Right ventricle myocardium inferior (tissue), 1 donor: Measurements from ENCODE around the gene KCNK2. TPM values are rescaled to one million over a fixed set of nuclear protein-coding genes. Genes with fewer than 3 reads are reported as not detected.

Experiments used
- ATAC-seq: fragments of 200-7000 bp; cut with Tn5 transposase; one replicate; pipeline ENCODE4 v1.9.1; 2020; ENCODE audit warnings: mild to moderate bottlenecking, moderate library complexity
- DNase-seq: peaks from one replicate; pipeline ENCODE4 v3.0.0; 2021; ENCODE audit errors: missing footprints
- intact Hi-C: fragments of 100-400 bp; cut with DNase I; formaldehyde crosslinking; loops from one replicate; pipeline ENCODE4 v1.11.0; 2022
- total RNA-seq: library from RNA; stranded (reverse); fragmentation: NEBNext Ultra II Directional; extraction: Animal tissue kit (Norgen Biotek cat#: 25700); gene quantifications from one replicate; pipeline ENCODE4 v1.2.1, GENCODE V29; 2021
- donor health status: DM: no; HTN: yes; CAD: no; lungs with severe emphysema.

KCNK2 gene
- total RNA-seq, 1 donor from 2014 or later, result 0.05 TPM

DNA sequence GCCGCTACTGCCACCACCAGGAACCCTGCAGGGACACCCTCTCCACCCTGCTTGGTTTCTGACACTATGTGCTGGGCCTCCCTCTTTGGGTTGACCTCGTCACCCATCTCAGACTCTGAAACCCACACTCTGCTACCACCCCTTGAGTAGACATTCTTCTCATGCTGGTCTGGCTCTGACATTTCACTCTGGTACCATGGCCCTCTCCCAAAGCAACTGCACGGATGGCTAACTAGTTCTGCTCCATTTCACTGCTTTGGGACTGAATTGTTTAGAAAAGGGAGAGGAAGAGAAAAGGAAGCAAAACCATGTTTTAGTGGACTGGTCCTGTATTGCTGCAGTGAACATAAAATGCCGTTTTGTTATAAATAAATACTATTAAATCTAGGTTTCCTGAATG lies 137.8 kb downstream of the KCNK2 start:
- intact Hi-C loops, result no loop called here
- no peak for DNase-seq
- ATAC-seq, result no peak

DNA sequence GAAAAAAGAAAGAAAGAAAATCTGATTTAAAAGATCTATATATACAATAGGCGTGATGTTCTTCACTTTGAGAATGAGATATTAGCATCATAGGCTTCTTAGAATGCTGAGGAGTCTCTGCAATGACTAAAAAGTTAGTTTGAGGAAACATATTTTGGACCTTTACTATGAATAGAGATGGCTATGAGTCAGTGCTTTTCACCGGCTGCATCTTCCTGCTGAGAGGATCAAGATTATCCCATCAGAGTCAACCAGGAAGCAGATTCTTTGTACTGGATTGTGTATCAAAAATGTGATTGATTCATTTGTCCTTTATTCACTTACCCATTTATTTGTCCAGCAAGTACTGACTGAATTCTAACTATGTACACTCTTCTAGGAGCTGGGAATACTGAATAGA lies 144.2 kb downstream of the KCNK2 start:
- DNase-seq (no peak), ATAC-seq (no peak)
- intact Hi-C loops, result no loop called here

DNA sequence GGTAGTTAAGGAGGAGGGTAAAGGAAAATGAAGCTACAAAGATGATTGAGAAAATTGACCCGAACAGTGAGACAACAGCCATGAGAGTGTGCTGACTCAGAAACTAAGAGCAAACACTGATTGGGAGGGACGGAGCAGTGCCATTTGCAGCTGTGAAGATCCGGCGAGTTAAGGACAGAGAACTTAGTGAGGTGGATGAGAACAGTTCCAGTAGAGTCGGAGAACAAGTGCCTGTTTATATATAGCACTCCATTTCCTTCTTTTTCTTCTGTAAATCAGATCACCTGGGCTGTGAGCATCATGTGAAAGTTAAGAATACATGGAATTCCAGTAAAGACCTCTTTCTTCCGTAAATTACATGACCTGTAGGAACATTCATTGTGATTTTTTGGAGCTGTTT lies 145.7 kb downstream of the KCNK2 start:
- DNase-seq, result no peak
- ATAC-seq, result no peak
- intact Hi-C loops, result no loop called here

DNA sequence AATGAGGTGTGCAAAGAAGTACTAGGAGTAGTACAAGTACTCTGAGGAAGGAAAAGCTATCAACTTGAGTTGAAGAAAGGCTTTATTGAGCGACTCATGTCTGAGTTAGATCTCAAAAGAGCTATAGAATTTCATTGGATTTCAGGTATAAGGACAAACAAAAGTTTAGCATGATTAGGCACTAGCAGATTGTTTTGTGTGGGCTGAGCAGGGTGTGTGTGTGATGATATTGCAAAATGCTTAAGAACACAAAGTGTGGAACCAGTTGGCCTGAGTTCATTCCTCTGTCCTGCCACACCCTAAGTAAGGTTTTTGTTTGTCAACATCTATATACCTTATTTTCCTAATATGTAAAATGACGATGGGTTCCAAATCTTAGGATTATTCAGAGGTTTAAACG lies 158.9 kb downstream of the KCNK2 start:
- ATAC-seq (no peak), DNase-seq (no peak)
- intact Hi-C loops, result no loop called here

DNA sequence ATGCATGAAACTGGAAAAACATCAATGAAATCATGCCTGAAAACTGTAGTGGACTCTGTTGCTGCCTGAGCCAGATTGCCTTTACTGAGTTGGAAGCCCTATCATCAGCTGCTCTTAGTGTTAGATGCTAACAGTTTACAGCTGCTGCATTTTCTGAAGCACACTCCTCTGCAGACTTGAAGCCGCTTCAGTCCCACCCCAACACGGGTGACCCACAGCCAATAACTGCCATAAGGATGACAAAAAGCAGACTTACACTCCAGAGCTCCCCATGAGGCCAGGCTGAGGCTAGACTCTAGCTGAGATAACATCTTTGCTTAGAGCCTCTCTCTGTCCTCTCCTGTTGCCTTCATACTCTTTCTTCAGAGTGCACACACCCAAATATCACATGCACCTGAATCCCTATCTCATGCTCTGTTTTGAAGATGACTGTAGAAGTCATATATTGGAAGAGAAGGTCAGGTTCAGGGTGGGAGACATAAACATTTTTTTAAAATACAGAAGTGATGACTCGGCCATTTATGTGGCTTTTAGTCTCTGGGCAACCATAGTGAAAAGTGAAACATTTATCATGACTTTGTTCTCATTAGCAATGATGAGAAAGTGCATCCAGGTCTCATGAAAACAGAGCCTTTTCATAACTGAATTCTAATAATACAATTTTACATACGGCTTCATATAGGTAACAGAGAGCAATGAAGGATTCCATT lies 161.0 kb downstream of the KCNK2 start:
- ATAC-seq (no peak), DNase-seq (no peak)
- intact Hi-C loops, result no loop called here

DNA sequence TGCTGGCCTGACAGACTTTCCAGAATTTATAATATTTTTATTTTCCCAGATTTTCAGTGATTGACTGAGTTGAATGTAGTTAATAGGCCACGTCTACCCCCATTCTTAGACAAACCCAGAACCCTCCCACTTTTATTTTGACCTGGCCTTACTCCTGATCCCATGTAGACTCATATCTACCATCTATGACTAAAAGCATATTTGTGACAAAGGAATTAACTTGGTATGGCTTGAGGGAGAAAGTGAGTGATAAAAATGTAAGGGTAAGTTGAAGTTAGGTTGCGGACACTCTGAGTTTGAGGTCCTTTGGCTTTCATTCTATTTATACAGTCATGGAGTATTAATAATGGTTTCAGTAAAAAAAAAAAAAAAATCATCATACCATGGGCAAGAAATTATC lies 168.4 kb downstream of the KCNK2 start:
- no peak for DNase-seq
- ATAC-seq, result no peak
- intact Hi-C loops, result no loop called here

DNA sequence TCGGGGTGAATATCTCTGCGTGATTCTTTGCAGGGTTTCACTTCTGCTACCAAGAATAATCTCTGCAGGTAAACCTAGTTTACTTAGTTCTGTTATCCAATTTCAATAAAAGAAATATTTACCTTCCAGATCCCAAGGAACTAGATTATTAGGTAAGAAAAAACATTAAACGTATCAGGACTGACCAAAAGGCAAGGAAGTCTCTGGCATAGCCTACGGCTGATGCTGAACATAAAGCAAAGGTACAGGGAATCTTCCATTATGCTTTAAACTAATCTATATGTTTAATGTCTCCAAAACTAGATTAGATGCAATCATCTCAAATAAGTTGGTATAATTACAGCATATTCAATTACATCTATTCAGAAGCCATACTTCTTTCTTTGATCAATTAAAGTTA lies 168.9 kb downstream of the KCNK2 start:
- ATAC-seq (no peak), DNase-seq (no peak)
- intact Hi-C loops, result no loop called here

DNA sequence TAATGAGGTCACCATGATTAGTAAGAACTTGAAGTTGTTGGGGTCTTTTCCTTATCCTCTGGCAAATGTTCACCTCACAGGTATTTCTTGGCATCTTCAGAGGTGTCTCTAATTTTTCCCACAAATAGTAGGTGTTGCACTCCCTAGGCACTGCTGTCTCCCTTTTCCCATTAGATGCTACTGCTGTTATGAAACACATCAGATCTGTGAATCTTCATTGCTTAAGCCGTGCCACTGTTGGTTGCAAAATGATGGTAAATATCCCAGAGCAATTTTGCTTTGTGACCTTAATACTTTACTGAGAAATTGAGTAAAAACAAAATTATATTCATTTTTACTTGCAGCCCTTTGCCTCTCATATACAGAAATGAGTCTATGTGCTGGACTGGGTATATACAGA lies 169.6 kb downstream of the KCNK2 start:
- no peak for ATAC-seq
- DNase-seq, result no peak
- intact Hi-C loops, result no loop called here

DNA sequence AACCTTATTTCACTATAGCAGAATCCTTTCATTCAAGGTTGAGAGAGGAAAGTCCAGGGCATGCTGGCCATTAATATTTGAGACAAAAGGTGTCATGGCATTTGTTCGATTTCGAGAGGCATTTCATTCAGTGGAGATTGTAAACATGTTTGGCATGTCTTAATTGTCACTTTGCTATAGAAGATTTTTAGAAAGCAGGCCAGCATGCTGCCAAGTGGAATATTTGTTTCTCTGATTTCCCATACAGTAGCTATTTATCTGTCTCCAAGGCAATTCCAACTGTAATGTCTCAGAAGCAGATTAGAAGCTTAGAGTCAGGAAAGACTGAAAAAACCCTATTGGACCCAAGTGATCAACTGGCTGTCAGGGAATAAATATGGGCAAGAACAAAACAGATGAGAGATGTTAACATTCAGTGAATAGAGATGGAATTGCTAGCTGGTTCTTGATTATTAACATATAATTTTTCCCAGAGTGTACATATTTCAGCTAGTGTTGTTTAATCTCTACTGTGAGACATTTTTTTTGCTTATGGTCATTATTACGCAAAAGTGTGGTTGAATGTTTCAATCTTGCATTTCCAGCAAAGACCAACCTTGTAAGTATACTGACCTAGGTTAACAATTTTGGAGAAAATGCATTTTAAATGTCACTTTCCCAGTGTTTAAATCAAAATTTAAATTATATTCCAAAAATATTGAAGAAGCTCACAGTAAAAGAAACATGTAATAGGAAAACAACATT lies 174.6 kb downstream of the KCNK2 start:
- ATAC-seq (no peak), DNase-seq (no peak)
- intact Hi-C loops, result no loop called here

DNA sequence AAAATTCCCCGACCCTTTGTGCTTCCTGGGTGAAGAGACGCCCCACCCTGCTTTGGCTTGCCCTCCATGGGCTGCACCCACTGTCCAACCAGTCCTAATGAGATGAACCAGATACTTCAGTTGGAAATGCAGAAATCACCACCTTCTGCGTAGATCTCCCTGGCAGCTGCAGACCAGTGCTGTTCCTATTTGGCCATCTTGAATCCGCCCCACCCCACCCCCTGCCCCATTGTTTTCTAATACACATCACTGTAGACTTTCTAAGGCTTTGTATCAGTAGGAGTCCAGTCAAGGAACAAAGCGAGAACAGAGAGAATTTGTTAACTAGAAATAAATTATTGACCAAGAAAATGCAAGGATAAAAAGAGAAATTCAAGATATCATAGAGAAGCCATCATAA lies 178.2 kb downstream of the KCNK2 start:
- ATAC-seq (no peak), DNase-seq (no peak)
- intact Hi-C loops, result no loop called here

DNA sequence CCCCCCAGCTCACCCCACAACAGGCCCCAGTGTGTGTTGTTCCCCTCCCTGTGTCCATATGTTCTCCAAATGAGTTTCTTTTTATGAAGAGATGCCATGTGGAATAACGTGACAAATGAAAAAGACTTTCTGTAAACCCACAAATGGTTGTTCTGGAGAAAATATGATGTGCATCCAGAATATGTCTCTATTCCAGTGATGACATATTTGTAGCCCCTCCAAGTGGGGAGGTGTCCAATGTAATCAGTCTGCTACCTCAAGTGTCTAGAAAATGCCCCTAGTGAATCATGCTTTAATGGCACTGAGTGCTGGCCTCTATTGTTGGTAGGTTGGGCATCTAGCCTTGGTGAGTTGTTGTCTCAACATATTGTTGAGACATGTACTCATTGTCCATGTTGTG lies 179.6 kb downstream of the KCNK2 start:
- ATAC-seq (no peak), DNase-seq (no peak)
- intact Hi-C loops, result no loop called here

DNA sequence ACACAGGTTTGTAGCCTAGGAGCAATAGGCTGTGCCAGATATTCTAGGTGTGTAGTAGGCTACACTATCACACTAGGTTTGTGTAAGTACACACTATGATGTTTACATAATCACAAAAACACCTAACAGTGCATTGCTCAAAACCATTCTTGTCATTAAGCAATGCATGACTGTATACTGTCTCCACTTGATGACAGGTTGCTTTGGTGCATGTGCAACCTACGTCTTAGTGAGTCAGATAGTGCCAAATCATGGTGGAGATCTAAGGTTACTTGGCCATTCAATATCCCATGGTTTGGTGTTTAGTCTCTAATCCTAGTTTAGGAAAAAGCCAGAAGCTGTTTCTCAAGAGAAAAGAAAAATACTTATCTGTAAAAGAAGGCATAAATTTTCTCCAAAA lies 181.1 kb downstream of the KCNK2 start:
- intact Hi-C loops, result no loop called here
- ATAC-seq, result no peak
- no peak for DNase-seq

DNA sequence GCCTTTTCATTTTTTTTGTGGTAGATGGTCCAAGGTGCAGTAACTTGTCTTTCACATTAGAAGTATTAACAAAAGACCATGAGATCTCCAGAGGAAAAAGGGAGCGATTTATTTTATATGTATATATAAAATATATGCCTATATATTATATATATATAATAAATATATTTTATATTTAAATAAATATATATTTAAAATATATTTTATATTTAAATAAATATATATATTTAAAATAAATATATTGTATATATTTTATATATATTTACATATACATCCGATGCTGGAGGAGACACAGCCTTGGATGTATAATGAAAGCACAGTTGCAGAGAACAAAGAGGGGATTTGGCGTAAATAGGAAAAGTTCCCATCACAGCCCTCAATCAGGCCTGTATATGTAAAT lies 182.1 kb downstream of the KCNK2 start:
- no peak for ATAC-seq
- intact Hi-C loops, result no loop called here

DNA sequence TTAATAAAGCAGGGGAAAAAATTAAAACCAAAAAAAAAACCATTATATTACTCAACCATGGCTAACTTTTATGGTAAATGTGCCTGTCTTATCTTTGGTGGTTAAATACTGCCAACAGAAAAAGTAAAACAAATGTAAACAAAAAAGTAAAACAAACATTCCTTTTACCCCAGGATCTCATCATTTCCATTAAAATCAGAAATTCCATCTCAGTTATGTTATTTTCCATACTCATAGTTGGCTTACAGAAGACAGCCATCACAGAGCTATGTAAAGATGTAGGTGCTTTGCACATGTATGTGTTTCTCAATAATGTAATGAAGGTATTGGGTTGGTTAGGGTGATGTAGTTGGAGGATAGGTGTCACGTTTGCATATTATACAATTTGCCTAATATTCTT lies 185.0 kb downstream of the KCNK2 start:
- DNase-seq (no peak), ATAC-seq (no peak)
- intact Hi-C loops, result no loop called here

More for the DNA sequence above, 182.1 kb downstream of the KCNK2 start:
- no peak for DNase-seq

DNA sequence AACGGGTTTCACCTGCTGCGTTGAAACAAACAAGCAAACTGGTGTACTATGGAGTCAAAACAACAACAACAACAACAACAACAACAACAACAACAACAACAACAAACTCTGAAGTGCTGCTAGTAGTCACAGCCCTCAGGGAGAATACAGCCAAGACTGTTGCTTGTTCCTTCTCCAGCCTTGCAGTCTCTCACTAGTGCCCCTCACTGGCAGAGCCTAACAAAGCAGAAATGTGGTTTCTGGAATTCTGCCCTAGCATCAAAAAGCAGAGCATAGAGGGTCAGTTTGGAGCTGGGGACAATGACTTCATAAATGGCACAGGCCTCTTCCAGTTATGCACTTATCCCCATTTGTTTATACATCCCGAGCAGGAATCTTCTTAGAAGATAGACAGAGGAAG lies 187.4 kb downstream of the KCNK2 start:
- ATAC-seq, result no peak
- intact Hi-C loops, result no loop called here
- DNase-seq, result no peak

DNA sequence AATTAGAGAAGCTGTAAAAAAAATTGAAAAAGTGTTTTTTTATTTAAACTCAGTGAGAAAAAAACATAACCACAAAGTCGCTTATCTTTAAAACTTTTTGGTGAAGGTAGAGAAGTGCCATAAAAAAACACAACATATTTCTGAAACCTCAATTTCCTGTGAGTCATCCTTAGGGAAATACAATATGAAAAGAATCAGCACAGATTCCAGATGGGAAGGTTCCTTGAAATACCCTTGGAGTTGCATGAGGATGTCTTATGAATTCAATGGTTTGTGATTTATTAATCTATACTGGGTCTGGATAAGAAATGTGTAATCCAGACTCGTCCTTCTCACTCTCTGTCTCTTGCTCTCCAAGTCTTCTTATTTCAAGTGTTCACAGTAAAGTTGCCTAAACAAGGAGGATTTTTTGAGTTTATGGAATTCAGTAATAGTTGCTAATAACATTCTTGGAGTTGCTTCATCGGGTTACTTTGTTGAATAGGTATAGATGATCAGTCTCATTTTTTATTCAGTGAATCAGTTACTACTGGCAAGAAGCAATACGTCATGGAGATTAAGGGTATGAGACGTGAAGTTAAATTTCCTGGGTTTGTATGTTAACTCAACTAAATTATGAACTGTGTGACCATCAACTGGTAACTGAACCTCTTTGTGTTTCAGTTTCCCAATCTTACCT lies 191.4 kb downstream of the KCNK2 start:
- no peak for DNase-seq
- intact Hi-C loops, result no loop called here
- ATAC-seq, result no peak

DNA sequence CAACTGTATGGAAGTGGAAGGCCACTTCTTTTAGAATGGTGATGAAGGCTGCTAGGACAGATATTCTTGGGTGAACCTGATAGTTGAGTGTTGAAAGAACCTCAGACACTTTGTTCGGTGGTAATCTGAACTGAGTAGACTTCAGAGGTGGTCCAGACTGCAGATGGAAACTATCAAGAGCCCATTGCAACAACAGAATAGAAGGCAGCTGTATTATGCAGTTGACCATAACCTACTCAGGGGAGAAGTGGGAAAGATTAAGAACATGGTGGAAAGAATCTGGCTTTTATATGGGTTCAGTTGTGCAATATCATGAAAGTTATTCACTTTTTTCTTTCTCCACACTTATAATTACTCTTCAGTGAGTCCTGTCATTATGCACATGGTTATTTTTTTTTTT lies 194.0 kb downstream of the KCNK2 start:
- intact Hi-C loops, result no loop called here
- no peak for ATAC-seq
- no peak for DNase-seq

DNA sequence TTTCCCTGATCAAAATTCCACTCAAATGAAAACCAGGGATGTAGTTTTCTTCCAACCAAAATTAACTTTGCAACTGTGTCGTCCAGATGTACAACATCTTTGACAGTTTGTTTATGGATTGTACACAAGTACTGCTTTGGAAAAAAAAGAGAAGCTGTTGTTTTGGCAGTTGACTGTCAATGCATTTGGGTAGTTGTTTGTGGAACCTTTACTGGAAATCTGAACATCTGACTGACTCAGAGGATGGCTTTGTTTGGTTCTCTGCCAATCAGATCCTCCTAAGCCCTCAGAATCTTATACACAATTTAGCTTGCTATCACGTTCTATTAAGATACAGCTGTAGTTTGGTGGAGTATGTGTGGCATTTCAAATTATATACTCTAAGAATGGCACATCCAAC lies 195.0 kb downstream of the KCNK2 start:
- intact Hi-C loops, result no loop called here
- no peak for ATAC-seq
- no peak for DNase-seq

DNA sequence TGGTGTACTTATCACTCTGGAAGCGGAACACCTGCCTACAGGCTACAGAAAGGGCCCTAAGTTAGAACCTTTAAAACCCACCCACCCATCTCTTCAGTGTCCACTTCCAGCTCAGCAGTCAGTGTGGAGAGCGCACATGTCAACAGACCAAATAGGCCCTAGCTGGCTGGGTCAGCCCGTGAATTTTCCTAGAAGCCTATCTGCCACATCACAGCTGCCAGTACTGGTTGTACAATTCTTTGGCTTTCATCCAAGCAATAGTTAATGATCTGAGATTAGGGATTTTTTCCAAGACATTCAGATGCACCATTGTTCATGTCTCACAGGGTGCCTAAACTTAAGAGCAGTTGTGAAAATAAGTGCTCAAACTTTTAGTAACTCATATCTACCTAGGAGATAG lies 197.1 kb downstream of the KCNK2 start:
- intact Hi-C loops, result no loop called here
- ATAC-seq (no peak), DNase-seq (no peak)

DNA sequence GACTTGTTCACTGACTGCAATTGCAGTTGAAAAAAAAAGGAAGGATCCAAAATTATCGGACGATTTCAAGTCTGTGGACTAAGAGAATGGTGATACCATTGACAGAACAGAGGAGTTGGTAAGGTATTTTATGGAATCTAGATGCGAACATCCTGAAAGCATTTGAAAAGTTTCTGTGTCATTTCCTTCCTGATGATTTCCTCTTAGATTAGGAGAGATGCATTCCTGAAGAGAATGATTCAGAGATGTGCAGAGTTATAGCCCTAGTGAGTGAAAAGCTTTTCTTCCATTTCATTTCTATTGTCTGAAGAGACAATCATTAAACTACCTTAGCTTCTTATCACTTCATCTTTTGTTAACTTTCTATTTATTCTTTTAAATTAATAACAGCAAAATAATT lies 200.0 kb downstream of the KCNK2 start:
- intact Hi-C loops, result no loop called here
- ATAC-seq (no peak), DNase-seq (no peak)
